Rectal smooth muscle tissue (tissue), 1 donor: Measurements from ENCODE around the gene EDDM3A.
"Not testable (repeated sequence)": the region's sequence is repeated elsewhere in the genome, so short reads cannot be mapped to it uniquely, and the experiment has no call there.

Experiments used
- H3K27ac ChIP-seq: one replicate; pipeline ENCODE4 v1.7.0; 2013; ENCODE audit warnings: low read depth, low read length, inconsistent platforms
- H3K27me3 ChIP-seq: one replicate; pipeline ENCODE4 v1.7.0; 2013; ENCODE audit warnings: low read length; ENCODE audit not compliant: control insufficient read depth, insufficient read depth
- H3K36me3 ChIP-seq: one replicate; pipeline ENCODE4 v1.7.0; 2013; ENCODE audit warnings: low read length; ENCODE audit not compliant: control insufficient read depth, insufficient read depth
- H3K4me1 ChIP-seq: one replicate; pipeline ENCODE4 v1.7.0; 2013; ENCODE audit warnings: low read length; ENCODE audit not compliant: control insufficient read depth, insufficient read depth
- H3K4me3 ChIP-seq: one replicate; pipeline ENCODE4 v1.7.0; 2013; ENCODE audit warnings: low read length
- H3K9ac ChIP-seq: one replicate; pipeline ENCODE4 v1.7.0; 2013; ENCODE audit warnings: low read length

Gene EDDM3A

GRCh38 chr14:20714593-20715250 lies 31.0 kb upstream of the EDDM3A start:
- no peak overlapping the region for H3K27ac ChIP-seq
- H3K9ac ChIP-seq: no peak overlapping the region
- no peaks in the 10 kb centered on the region for H3K27me3 ChIP-seq
- no peaks in the 10 kb centered on the region for H3K4me1 ChIP-seq
- H3K36me3 ChIP-seq: no peaks in the 10 kb centered on the region
- no peak overlapping the region for H3K4me3 ChIP-seq

DNA sequence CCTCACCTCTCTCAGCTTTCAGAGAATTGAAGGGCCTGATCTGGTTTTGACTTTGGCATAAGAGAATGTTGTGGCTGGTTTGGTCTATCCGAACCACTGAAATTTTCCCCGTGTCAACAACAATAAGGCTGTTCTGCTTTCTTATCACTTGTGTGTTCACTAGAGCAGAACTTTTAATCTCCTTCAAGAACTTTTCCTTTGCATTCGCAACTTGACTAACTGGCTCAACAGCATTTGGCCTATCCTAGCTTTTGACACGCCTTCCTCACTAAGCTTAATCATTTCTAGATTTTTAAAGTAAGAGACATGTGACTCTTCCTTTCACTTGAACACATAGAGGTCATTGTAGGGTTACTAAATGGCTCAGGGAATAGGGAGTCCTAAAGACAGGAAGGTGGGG lies 25.9 kb upstream of the EDDM3A start:
- Histone ChIP-seq H3K4me3 (no peak overlapping the region), H3K9ac (no peak overlapping the region), H3K4me1 (no peaks in the 10 kb centered on the region), H3K27me3 (no peaks in the 10 kb centered on the region), H3K27ac (no peak overlapping the region), H3K36me3 (no peaks in the 10 kb centered on the region)

DNA sequence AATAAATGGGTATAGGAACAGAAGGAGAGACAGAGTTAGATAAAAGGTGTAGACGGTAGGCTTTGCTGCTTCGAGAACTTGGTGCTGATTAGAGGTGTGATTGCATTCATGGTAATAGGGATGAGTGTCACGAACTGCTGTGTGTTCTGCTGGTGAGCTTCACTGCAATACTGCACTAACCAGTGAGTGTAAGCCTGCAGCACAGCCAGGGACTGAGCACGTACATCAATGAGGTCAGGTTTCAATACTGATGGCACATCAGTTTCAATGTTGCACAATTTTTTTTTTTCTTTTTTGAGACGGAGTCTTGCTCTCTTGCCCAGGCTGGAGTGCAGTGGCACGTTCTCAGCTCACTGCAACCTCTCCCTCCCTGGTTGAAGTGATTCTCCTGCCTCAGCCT lies 24.9 kb upstream of the EDDM3A start:
- Histone ChIP-seq H3K9ac (no peak overlapping the region), H3K4me1 (no peaks in the 10 kb centered on the region), H3K27me3 (no peaks in the 10 kb centered on the region), H3K4me3 (no peak overlapping the region), H3K36me3 (no peaks in the 10 kb centered on the region), H3K27ac (no peak overlapping the region)

- Histone ChIP-seq H3K9ac (no peak overlapping the region), H3K4me3 (no peak overlapping the region), H3K27ac (no peak overlapping the region), H3K4me1 (no peaks in the 10 kb centered on the region), H3K36me3 (no peaks in the 10 kb centered on the region), H3K27me3 (no peaks in the 10 kb centered on the region)
Observed at GRCh38 chr14:20722016-20722415, 23.7 kb upstream of the EDDM3A start.

DNA sequence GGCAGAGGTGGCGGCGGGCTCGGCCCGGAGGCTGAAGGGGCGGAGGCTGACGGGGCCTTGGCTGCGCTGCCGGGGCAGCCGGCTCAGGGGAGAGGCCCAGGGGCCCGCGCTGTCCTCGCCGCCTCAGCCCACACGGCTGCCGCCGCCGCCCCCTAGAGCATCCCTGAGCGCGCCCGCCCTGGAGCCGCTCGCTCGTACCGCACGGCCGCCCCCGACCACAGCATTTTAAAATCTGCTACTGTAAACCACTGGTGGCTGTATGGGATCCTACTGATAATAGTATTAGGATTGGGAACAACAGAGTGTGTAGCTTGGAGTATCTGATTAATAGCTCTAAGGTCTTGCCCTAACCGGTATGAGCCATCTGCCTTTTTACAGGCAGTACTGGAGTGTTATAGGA lies 22.2 kb upstream of the EDDM3A start:
- H3K9ac ChIP-seq: no peak overlapping the region
- no peak overlapping the region for H3K27ac ChIP-seq
- no peaks in the 10 kb centered on the region for H3K36me3 ChIP-seq
- H3K27me3 ChIP-seq: no peaks in the 10 kb centered on the region
- no peaks in the 10 kb centered on the region for H3K4me1 ChIP-seq
- no peak overlapping the region for H3K4me3 ChIP-seq

GRCh38 chr14:20726121-20726520 lies 19.6 kb upstream of the EDDM3A start:
- H3K27me3 ChIP-seq, H3K9ac ChIP-seq, H3K36me3 ChIP-seq, H3K27ac ChIP-seq, H3K4me1 ChIP-seq, H3K4me3 ChIP-seq: not testable (repeated sequence)

DNA sequence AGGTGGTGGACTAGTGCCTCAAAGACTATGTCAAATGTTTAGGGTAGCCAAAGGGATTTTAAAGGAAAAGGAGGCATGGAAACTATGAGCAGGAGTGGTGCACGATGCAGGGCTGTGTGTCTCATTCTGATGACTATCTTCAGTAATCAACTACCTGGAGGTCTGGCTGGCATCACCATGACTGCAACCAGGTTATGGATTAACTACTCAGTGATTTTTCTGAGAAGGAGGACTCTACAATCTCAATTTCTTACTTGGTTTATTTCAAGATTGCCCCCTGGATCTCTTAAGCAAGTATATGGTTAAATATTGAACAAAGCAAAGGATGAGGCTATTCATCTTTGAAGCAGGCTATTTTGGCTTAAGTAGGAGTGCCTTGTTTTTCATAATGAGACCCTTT lies 19.2 kb upstream of the EDDM3A start:
- Histone ChIP-seq H3K9ac (no peak overlapping the region), H3K27ac (no peak overlapping the region), H3K36me3 (no peaks in the 10 kb centered on the region), H3K4me3 (no peak overlapping the region), H3K4me1 (no peaks in the 10 kb centered on the region), H3K27me3 (no peaks in the 10 kb centered on the region)

GRCh38 chr14:20730891-20731290 lies 14.8 kb upstream of the EDDM3A start:
- no peaks in the 10 kb centered on the region for H3K27me3 ChIP-seq

DNA sequence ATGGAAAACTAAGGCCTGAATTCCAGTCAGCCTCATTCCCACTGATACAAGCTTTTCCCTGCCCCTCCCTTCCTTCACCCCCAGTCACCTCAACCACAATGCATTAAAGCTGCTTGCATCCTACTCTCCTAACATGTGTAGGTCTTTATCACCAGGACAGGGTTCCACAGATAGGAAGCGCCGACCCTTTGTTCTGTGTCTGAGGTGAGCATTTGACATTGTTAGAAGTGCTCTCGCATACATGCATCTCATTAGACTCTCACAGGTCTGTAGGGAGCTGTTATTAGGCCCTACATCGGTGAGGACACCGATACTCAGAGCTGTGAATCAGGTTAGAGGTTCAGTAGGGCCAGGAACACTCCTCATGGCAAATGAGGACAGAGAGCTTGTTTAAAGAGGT lies 13.2 kb upstream of the EDDM3A start:
- H3K9ac ChIP-seq: no peak overlapping the region
- H3K27me3 ChIP-seq: no peaks in the 10 kb centered on the region
- H3K4me1 ChIP-seq: no peaks in the 10 kb centered on the region
- H3K4me3 ChIP-seq: no peak overlapping the region
- H3K36me3 ChIP-seq: no peaks in the 10 kb centered on the region
- no peak overlapping the region for H3K27ac ChIP-seq

More at GRCh38 chr14:20730891-20731290, 14.8 kb upstream of the EDDM3A start:
- H3K27ac ChIP-seq: no peak overlapping the region
- no peak overlapping the region for H3K4me3 ChIP-seq
- H3K4me1 ChIP-seq: no peaks in the 10 kb centered on the region
- H3K9ac ChIP-seq: no peak overlapping the region
- no peaks in the 10 kb centered on the region for H3K36me3 ChIP-seq

DNA sequence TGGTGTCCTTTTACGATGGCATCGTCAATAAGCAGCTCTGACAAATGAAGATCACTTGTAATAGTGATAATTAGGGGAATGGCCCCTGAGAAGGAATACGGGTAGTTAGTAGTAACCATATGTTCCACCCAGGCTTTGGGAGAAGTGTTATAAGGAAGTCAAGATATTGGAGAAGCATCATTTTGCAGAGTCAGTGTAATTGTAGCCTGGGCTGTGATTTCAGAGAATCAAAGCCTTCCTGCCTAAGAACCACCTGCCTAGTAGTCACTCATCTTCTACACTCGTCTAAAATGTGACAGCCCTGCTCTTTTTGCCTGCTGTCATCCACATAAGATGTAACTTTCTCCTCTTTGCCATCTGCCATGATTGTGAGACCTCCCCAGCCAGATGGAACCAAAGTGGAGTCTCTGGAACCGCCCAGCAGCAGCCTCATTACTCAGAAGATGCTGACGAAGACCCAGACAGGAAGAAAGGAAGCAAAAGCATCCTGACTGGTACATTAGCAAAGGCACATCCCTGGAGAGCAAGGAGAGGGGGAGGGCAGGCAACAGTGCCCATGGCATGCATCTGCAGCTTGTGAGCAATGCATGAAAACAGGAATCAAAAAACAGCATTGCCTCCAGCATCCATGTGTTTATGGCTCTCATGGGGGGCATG lies 12.6 kb upstream of the EDDM3A start:
- Histone ChIP-seq H3K4me3 (no peak overlapping the region), H3K4me1 (no peaks in the 10 kb centered on the region), H3K9ac (no peak overlapping the region), H3K27ac (no peak overlapping the region), H3K27me3 (no peaks in the 10 kb centered on the region), H3K36me3 (no peaks in the 10 kb centered on the region)

- Histone ChIP-seq H3K27ac (no peak overlapping the region), H3K27me3 (no peaks in the 10 kb centered on the region), H3K4me3 (no peak overlapping the region), H3K9ac (no peak overlapping the region), H3K36me3 (no peaks in the 10 kb centered on the region), H3K4me1 (no peaks in the 10 kb centered on the region)
Observed at GRCh38 chr14:20733684-20734429, 11.8 kb upstream of the EDDM3A start.

GRCh38 chr14:20734430-20734806 lies 11.3 kb upstream of the EDDM3A start:
- no peak overlapping the region for H3K9ac ChIP-seq
- H3K4me1 ChIP-seq: no peaks in the 10 kb centered on the region
- H3K27me3 ChIP-seq: no peaks in the 10 kb centered on the region

GRCh38 chr14:20738292-20738691 lies 7.4 kb upstream of the EDDM3A start:
- H3K27ac ChIP-seq, H3K4me3 ChIP-seq, H3K9ac ChIP-seq, H3K27me3 ChIP-seq, H3K36me3 ChIP-seq, H3K4me1 ChIP-seq: not testable (repeated sequence)

More at GRCh38 chr14:20734430-20734806, 11.3 kb upstream of the EDDM3A start:
- H3K4me3 ChIP-seq: no peak overlapping the region
- no peak overlapping the region for H3K27ac ChIP-seq
- no peaks in the 10 kb centered on the region for H3K36me3 ChIP-seq
